GM23338 (cell line): Measurements from ENCODE around the gene P2RY8.

Source experiments
- CREB1 ChIP-seq: fragments of 250-450 bp; sonication (Bioruptor Pico); IDR thresholded peaks from 2 replicates; pipeline ENCODE4 v1.5.0; 2020; ENCODE audit warnings: low read depth, mild to moderate bottlenecking, moderate library complexity
- EZH2 ChIP-seq: fragments of 200-600 bp; sonication (generic); IDR thresholded peaks from one replicate; pipeline ENCODE4 v1.8.0; 2017; ENCODE audit warnings: antibody characterized with exemption, mild to moderate bottlenecking, low read depth; ENCODE audit not compliant: unreplicated experiment
- EZH2phosphoT487 ChIP-seq: fragments of 200-600 bp; sonication (generic); IDR thresholded peaks from one replicate; pipeline ENCODE4 v1.8.1; 2018; ENCODE audit warnings: antibody characterized with exemption; ENCODE audit not compliant: unreplicated experiment
- JUNB ChIP-seq: IDR thresholded peaks from one replicate; pipeline ENCODE4 v1.6.1; 2016; ENCODE audit warnings: antibody characterized with exemption; ENCODE audit not compliant: unreplicated experiment
- NANOG ChIP-seq: IDR thresholded peaks from 2 replicates; pipeline ENCODE4 v1.6.1; 2016; ENCODE audit warnings: antibody characterized with exemption, borderline replicate concordance
- POLR2AphosphoS5 ChIP-seq: IDR thresholded peaks from 2 replicates; pipeline ENCODE4 v1.6.1; 2016; ENCODE audit warnings: antibody characterized with exemption, low read depth
- STAT1 ChIP-seq: IDR thresholded peaks from one replicate; pipeline ENCODE4 v1.6.1; 2016; ENCODE audit warnings: antibody characterized with exemption; ENCODE audit not compliant: unreplicated experiment
- ZNF331 ChIP-seq: fragments of 250-450 bp; sonication (Bioruptor Pico); IDR thresholded peaks from 2 replicates; pipeline ENCODE4 v1.5.0; 2020; ENCODE audit warnings: low read depth, mild to moderate bottlenecking, moderate library complexity
- TF ChIP-seq, protein P1 (sequence below), 2 experiments: fragments of 200-600 bp in 1 of 2; sonication (generic) in 1 of 2; conservative IDR thresholded peaks; 2 replicates each; pipeline versions ENCODE4 v1.5.1 to v1.6.1; 2016 to 2017; ENCODE audit warnings: antibody characterized with exemption in 2 of 2, low read depth in 2 of 2, mild to moderate bottlenecking in 2 of 2, moderate library complexity in 1 of 2
- TF ChIP-seq, protein P2 (sequence below): IDR thresholded peaks from one replicate; pipeline ENCODE4 v1.6.1; 2018; ENCODE audit warnings: antibody characterized with exemption; ENCODE audit not compliant: unreplicated experiment

DNA sequence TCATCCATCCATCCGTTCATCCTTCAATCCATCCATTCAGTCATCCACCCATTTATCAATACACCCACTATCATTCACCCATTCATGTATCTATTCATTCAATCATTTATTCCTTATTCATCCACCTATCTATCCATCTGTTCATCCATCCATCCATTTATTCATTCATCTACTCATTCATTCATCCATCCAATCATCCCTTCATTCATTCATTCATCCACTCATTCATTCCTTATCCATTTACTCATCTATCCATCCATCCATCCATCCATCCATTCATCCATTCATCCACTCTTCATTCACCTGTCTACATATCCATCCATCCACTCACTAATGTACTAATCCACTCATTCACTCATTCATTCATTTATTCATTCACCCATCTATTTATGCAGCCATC is 9.5 kb downstream of the P2RY8 start:
- no peak for TF ChIP-seq EZH2phosphoT487
- TF ChIP-seq, protein P1, sequence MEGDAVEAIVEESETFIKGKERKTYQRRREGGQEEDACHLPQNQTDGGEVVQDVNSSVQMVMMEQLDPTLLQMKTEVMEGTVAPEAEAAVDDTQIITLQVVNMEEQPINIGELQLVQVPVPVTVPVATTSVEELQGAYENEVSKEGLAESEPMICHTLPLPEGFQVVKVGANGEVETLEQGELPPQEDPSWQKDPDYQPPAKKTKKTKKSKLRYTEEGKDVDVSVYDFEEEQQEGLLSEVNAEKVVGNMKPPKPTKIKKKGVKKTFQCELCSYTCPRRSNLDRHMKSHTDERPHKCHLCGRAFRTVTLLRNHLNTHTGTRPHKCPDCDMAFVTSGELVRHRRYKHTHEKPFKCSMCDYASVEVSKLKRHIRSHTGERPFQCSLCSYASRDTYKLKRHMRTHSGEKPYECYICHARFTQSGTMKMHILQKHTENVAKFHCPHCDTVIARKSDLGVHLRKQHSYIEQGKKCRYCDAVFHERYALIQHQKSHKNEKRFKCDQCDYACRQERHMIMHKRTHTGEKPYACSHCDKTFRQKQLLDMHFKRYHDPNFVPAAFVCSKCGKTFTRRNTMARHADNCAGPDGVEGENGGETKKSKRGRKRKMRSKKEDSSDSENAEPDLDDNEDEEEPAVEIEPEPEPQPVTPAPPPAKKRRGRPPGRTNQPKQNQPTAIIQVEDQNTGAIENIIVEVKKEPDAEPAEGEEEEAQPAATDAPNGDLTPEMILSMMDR (conservative IDR thresholded peaks at IDR 0.05; ENCODE audit: low read depth in 2 of 2), result no peak
- TF ChIP-seq, protein P2, sequence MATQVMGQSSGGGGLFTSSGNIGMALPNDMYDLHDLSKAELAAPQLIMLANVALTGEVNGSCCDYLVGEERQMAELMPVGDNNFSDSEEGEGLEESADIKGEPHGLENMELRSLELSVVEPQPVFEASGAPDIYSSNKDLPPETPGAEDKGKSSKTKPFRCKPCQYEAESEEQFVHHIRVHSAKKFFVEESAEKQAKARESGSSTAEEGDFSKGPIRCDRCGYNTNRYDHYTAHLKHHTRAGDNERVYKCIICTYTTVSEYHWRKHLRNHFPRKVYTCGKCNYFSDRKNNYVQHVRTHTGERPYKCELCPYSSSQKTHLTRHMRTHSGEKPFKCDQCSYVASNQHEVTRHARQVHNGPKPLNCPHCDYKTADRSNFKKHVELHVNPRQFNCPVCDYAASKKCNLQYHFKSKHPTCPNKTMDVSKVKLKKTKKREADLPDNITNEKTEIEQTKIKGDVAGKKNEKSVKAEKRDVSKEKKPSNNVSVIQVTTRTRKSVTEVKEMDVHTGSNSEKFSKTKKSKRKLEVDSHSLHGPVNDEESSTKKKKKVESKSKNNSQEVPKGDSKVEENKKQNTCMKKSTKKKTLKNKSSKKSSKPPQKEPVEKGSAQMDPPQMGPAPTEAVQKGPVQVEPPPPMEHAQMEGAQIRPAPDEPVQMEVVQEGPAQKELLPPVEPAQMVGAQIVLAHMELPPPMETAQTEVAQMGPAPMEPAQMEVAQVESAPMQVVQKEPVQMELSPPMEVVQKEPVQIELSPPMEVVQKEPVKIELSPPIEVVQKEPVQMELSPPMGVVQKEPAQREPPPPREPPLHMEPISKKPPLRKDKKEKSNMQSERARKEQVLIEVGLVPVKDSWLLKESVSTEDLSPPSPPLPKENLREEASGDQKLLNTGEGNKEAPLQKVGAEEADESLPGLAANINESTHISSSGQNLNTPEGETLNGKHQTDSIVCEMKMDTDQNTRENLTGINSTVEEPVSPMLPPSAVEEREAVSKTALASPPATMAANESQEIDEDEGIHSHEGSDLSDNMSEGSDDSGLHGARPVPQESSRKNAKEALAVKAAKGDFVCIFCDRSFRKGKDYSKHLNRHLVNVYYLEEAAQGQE, result no peak
- TF ChIP-seq POLR2AphosphoS5, result no peak
- no peak for TF ChIP-seq JUNB
- no peak for TF ChIP-seq EZH2
- TF ChIP-seq CREB1 (CRISPR knock-in tag), result no peak
- TF ChIP-seq STAT1, result no peak
- TF ChIP-seq ZNF331 (CRISPR knock-in tag), result no peak
- no peak for TF ChIP-seq NANOG
